ENCODE results near the gene NDUFB2.
"Not testable (repeated sequence)": the region's sequence is repeated elsewhere in the genome, so short reads cannot be mapped to it uniquely, and the experiment has no call there.

The NDUFB2 gene

GRCh38 chr7:140673063-140673773 is 23.3 kb upstream of the NDUFB2 start:
- DNase-seq: no peak

DNA sequence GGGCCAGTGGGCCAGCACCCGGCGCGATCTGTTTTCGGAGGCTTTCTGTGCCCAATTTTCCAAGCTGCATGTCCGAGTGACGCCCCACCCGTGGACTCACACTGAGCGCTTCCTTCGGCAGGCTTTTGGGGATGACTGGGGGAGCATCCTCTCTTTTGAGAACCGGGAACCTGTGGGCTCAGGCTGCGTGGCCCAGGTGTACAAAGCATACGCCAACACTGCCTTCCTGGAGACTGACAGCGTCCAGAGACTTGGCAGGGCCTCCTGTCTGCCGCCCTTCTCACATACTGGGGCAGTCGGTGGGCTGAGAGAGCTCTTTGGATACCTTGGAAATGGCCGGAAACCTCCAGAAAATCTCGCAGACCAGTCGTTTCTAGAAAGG is 22.7 kb upstream of the NDUFB2 start:
- no peak for DNase-seq

GRCh38 chr7:140674356-140674800 is 22.1 kb upstream of the NDUFB2 start:
- DNase-seq: no peak

- DNase-seq: peak; percentile 49
Measured at GRCh38 chr7:140674899-140675701, 21.4 kb upstream of the NDUFB2 start.

DNA sequence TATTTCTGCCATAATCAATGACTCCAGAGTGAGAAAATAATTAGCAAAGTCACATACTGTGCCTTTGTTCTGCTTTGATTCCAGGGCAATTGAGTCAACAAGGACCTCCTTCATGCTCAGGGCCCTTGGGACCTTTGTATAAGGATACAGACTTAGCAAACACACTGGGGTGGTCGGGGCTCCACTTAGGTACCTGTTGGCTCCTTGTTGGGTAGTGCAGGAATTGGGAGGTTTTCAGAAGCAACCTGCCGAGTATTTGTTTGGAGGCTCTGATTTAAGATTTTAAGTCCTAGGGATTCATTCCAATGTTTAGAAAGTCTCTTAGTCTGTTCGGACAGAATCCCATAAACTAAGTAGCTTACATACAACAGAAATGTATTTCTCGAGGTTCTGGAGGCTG is 20.8 kb upstream of the NDUFB2 start:
- no peak for DNase-seq

DNA sequence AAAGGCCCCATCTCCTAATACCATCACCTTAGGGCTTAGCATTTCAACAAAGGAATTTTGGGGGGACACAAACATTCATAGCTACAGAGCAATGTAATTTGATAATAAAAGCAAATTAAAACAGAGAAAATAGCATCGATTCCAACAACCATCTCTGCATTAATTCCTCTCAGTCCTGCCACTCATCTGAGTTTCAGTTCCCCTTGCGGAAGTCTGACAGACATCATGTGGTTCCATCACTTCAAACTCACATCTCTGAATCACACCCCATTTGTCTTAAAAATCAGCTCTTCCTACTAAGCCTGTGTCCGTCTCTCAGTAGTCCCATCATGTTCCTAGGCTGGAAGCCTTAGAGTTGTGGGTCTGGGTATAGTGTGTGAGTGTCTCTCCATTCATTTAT is 20.2 kb upstream of the NDUFB2 start:
- no peak for DNase-seq

DNA sequence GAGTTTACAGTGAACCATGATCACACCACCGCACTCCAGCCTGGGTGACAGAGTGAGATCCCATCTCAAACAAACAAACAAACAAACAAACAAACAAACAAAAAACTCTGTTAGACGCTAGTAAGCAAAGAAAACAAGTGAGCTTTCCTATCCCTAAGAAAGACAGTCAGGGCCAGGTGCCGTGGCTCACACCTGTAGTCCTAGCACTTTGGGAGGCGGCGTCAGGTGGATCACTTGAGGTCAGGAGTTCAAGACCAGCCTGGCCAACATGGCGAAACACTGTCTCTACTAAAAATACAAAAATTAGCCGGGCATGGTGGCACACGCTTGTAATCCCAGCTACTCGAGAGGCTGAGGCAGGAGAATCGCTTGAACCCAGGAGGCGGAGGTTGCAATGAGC is 19.6 kb upstream of the NDUFB2 start:
- not testable (repeated sequence) for DNase-seq

DNA sequence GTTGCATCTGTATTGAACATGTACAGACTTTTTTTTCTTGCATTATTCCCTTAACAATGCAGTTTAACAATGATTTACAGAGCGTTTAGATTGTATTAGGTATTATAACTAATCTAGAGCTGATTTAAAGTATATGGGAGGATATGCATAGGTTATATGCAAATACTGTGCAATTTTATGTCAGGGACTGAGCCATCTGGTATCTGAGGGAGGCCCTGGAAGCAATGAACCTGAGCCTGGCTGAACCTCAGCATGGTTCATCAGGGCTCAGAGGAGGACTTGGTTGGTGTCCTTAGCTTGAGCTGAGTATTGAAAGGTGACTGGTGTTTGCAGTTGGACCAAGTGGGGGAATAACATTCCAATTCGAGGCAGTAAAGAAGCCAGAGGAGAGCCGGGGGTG is 19.0 kb upstream of the NDUFB2 start:
- DNase-seq: no peak

DNA sequence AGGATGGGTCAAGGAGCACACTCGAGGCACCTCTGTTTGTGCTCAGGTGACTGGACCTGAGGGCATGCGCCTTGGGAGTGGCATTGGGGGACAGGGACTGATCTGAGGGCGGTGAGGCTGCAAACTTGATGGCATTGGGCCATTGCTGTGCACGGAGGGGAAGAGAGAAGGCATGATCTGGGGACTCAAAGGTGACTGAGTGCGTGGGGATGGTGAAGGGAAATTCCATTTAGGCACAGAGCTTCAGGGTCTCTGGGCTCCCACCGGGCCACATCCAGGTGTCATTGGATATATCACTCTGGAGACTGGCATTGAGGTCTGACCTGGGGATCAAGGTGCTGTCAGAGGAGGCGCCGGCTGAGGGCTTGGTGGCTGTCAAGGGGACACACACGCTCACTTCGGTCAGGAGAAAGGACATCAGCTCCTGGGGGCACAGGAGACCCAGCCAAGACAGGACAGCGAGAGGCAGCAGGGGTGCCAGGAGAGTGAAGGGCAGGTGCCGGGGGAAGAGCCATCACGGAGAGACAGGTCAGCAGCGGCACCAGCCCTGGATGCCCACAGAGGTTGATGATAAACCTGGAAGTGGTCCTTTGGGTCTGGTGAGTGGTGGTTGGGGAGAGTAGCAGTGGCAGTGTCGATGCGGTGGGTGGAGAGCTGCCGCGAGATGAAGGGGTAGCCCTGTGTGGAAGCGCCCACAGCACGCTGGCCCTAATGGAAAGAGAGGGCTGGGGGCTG is 18.3 kb upstream of the NDUFB2 start:
- no peak for DNase-seq

DNA sequence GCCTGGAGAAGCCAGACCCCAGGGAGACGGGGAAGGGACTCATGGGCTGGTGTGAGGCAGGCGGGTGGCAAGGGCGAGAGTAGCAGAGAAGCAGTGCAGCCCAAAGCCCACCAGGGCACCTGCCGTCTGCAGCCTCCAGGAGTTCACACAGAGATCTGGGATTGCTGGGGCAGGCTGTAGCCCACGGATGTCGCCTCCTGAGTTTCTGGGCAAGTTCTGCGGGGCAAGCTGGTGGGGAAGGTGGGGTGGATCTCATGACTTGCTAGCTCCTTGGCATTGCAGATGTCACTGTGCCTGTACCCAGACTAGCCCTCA is 17.7 kb upstream of the NDUFB2 start:
- DNase-seq: no peak

- no peak for DNase-seq
Measured at GRCh38 chr7:140679186-140679585, 17.3 kb upstream of the NDUFB2 start.

DNA sequence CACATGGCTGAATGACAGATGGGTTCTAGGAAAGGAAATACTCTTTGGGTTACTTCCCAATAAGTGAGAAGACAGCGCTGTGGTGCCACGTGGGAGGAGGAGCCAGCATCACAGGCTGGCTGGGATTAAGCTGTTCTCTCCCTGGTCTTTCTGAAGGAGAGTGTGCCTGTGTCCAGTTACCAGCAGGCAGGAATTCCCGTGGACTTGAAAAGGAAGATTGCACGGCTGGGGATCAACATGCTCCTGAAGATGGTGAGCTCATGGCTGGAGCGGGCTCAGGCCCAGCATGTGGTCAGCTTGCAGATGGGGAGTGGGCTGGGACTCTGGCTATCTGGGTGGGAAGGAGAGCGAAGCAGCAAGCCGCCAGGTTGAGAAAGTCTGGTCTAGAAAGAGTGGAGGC is 15.6 kb upstream of the NDUFB2 start:
- DNase-seq: no peak

- no peak for DNase-seq
Measured at GRCh38 chr7:140681766-140682165, 14.7 kb upstream of the NDUFB2 start.

DNA sequence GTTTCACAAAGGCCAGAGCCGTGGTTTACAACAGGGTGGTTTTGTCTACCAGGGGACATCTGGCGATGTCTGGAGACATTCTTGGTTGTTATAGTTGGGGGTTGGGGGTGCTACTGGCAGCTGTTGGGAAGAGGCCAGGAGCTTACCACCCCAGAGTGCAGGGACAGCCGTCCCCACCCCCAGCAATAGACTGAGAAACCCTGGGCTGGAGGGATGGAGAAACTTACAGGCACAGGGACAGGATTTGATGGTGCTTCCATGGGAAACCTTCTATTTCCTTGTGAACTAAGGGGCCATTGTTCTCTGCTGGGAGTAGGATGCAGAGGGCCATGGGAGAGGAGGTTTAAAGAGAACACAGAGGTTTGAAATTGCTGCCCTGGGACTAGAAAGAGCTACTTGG is 12.9 kb upstream of the NDUFB2 start:
- DNase-seq: no peak

DNA sequence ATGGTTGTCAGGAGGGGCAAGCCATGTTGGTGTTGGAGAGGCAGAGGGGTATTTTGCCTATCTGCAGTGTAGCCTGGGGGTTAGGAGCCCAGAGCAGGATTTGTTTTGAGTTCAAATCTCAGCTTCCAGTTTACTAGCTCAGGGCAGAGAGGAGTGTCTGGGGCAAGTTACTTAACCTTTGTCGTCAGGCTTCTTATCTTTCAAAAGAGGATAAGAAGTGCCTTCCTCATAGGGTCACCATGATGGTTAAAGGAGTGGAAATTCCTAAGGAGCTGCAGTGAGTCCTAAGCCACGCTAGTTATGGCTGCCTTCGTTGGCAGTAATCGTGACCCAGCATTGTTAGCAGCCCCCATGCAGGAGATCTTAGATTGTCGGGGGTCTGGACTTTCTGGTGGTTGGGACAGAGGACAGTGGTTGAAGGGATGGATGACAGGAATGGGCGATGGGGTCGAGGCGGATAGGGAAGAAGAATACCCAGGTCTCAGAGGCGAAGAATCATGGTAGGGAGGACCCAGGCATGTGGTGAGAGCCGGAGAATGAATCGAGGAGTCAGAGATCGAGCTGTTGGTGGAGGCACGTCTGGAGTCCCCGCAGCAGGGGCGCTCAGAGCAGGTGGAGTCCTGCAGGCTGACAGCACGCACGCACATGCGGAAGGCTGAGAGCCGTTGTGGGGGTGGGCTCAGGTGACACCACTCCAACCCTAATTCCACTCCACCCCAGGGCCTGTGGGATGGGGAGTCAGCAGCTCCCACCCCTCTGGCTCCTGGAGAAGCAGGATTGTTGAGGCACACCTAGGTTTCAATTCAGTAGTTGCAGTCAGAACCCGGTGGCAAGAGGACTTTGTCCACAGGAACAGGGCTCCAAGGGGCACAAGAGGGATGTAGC is 12.2 kb upstream of the NDUFB2 start:
- no peak for DNase-seq

- DNase-seq: no peak
Measured at GRCh38 chr7:140685407-140686087, 11.0 kb upstream of the NDUFB2 start.

DNA sequence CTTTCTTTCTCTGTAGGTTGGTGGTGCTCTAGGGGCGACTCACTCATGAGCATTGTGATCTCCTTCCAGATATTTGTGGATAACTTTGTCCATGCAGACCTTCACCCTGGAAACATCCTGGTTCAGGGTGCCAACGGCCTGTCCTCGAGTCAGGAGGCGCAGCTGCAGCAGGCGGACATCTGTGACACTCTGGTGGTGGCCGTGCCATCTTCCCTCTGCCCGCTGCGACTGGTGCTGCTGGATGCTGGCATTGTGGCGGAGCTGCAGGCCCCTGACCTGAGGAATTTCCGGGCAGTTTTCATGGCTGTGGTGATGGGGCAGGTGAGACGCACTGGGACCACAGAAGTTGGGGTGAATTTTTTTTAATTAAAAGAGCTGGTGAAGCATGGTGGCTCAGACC is 9.6 kb upstream of the NDUFB2 start:
- no peak for DNase-seq

DNA sequence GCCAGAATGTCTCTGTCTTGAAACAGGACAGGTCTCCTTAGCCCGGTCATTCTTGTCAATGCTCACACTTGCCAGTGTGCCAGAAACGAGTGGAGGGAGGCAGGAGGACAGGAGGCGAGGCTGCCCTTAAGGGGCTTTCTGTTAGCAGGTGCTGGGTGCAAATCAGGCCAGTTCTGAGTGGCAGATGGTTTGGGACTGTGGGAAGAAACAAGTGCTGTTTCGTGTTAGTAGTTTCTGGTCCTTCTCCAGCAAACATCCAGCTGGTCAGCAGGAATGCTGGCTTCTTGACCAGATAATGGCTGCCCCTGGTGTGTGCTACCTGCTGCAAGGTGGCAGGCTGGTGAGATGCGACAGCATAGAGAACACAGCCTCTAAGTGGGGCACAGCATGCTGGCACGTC is 8.2 kb upstream of the NDUFB2 start:
- no peak for DNase-seq

DNA sequence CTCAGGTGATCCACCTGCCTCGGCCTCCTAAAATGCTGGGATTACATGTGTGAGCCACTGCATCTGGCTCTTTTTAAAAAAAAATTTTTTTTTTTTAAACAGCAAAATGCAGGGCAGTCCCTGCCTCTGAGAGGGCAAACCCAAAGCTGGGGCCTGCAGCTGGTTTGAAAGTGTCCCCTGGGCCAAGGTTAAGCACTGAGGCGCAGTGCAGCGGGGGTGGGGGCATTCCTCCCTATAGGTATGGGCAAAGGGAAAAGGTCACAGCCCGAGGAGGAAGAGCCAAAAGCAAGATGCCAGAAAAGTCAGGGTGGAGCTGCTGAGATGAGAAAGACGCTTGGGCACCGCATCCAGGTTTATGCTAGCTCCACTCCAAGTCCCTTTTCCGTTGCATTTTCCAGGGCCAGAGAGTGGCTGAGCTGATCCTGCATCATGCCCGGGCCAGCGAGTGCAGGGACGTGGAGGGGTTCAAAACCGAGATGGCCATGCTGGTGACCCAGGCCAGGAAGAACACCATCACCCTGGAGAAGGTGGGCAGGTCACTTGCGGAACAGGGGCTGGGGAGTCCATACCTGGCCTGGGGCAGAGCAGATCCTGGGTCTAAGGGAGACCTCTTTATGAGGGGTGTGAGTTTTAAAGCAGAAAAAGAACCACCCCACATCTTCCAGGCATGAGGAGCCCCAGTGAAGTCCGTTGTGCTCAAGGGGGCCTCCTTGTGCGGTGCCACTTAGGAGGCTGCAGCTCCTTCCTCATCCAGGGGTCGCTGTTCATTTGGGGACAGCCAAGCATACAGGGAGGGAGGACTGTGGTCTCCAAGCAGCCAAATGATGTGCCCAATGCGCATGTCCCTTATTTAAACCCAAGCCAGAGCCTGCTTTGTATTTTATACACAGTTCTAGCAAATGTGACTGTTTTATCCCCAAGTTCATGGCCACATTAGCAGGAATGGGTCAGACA is 7.0 kb upstream of the NDUFB2 start:
- no peak for DNase-seq

GRCh38 chr7:140691376-140692045 is 5.0 kb upstream of the NDUFB2 start:
- no peak for DNase-seq

DNA sequence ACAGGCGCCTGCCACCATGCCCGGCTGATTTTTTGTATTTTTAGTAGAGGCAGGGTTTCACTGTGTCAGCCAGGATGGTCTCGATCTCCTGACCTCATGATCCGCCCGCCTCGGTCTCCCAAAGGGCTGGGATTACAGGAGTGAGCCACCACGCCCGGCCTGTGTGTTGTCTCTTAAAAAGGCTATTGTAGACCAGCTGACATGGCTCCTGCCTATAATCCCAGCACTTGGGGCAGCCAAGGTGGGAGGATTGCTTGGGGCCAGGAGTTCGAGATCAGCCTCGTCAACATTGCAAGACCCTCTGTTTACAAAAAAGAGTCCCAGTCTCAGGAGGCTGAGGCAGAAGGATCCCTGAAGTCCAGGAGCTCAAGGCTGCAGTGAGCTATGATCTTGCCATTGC is 2.7 kb upstream of the NDUFB2 start:
- not testable (repeated sequence) for DNase-seq

Data from DMS 273 treated with DMSO at 0.1 percent for 48 hours (cell line).